Measurements from ENCODE around the gene SV2B.

The SV2B gene

DNA sequence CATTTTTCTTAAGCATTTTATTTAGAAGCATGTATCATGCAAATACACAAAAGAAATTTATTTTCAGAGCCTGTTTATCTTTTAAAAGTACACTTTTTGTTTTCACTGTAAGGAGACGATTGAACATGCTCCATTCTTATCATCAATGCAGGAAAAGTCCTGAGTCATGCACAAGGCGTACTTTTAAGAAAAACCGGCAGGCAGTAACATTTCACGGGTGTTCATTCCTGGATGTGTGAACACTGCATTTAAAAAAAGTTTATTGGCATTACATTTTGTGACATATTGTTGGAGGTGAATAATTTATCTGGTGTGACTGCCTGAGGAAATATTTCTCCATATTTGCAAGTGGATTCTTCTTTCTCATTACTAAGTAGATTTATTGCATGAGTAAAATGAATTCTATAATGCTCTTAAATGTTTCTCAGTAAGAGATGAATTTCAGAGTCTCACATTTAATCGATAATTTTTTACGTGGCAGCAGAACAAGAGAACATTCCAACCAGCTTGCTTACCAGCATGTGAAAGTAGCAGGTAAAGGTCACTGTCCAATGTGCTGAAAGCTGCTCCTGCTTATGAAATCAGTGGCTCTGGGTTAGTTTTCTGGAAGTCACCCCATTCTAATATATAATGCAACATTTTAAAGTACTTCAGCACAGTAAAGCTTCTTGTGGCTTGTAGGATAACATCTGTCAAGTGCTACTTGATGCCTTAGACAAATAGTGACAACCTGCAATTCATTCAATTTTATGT lies 87.0 kb downstream of the SV2B start:
- no peak for DNase-seq (ENCODE audit: low read depth in 1 of 2, low spot score in 1 of 2)

GRCh38 chr15:91192285-91192684 lies 92.2 kb downstream of the SV2B start:
- no peak for DNase-seq (ENCODE audit: low read depth in 1 of 2, low spot score in 1 of 2)

DNA sequence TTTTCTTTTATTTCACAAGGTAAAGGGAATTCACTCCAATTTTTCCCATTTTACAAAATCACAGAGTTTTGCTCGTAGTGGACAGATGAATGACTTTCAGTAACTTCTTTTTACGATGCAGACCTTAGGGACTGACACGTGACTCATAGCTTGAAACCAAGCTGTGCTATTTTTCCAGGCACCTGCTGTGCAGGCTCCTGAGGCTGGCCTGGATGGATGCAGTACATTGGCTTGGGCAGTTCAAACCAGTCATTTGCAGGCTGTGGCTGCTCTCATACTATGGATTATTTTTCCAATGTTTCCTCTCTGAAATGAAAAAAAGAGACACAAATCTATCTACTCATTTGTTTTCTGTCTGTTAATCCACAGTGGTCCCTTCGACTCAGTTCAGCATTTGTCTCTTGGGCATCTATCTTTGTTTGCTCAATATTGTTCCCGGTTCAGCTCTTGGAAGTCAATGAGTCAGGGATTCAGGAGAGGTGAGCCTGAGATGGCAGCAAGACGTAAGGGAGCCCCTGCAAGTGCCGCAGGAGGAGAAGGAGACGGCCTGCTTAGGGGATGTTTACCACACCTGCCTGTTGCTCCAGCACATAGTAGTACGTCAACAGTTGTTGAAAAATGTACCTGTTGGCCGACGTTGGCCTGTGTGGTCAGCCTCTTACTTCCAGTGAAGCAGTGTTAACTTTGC lies 92.8 kb downstream of the SV2B start:
- no peak for DNase-seq (ENCODE audit: low read depth in 1 of 2, low spot score in 1 of 2)

- DNase-seq (ENCODE audit: low read depth in 1 of 2, low spot score in 1 of 2): no peak
Measured at GRCh38 chr15:91193378-91193720, 93.3 kb downstream of the SV2B start.

GRCh38 chr15:91196127-91196526 lies 96.1 kb downstream of the SV2B start:
- no peak for DNase-seq (ENCODE audit: low read depth in 1 of 2, low spot score in 1 of 2)

GRCh38 chr15:91196768-91197167 lies 96.7 kb downstream of the SV2B start:
- no peak for DNase-seq (ENCODE audit: low read depth in 1 of 2, low spot score in 1 of 2)

DNA sequence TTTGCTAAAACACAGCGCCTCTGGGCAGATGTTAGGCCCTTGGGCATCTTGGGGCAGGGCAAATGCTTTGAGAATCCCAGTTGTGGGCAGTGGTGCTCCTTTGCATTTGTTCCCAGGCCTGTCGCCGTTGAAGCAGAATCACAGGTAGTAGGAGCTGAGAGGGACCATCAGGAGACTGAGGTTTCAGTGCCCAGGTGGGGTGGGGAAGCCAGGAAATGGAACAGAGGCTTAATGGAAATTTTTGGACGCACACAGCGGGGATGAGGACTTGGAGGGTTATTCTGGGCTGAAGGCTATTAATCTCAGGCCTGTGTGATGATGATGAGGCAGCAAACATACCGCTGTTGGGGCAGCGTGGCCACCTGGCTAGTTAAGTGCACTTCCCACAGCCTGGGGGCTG lies 99.5 kb downstream of the SV2B start:
- DNase-seq (ENCODE audit: low read depth in 1 of 2, low spot score in 1 of 2): no peak

GRCh38 chr15:91200101-91200754 lies 100.2 kb downstream of the SV2B start:
- DNase-seq (ENCODE audit: low read depth in 1 of 2, low spot score in 1 of 2): no peak

DNA sequence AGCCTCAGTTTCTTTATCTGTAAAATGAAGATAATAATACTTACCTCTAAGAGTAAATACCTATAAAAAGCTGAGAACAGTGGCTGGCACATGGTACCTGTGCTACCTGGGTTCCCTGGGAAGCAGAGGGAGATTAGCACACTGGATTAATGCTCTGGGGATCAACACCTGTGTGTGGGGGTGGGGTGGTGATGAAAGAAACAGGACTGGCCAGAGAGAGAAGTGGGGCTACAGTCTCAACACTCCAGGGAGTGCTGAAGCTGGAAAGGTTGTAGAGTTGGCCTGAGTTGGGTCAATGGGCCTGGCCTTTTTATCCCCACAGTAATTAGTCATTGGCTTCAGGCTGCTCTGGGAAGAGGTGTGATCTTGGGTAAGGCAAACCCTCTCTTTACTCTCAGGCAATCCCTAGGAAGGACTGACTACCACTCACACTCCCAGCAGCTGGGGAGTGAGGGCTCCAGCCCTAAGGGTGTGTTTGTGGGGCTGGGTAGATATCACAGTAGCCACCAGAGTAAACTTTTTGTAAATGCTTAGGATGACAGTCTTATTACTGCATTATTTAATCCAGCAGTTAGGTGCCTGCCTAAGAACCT lies 102.5 kb downstream of the SV2B start:
- DNase-seq (ENCODE audit: low read depth in 1 of 2, low spot score in 1 of 2): no peak

- DNase-seq (ENCODE audit: low read depth in 1 of 2, low spot score in 1 of 2): no peak
Measured at GRCh38 chr15:91203619-91204203, 103.7 kb downstream of the SV2B start.

DNA sequence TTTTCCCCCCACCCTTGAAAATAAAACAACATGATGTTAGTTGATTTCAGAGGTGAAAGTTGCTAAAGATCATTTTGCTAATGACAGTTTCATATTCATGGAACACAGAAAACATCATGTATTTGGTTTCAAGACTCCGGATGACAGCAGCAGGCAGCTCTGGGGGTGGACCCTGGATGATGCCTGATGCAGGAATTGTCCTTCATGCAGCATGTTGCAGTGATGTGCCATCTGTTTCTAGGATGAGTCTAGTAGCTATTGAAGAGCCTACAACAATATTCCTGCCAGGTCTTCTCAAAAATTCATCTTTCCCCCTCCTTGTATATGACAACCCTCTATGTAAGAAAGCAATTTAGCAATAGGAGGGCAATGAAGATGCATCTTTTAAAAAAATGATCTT lies 108.3 kb downstream of the SV2B start:
- DNase-seq (ENCODE audit: low read depth in 1 of 2, low spot score in 1 of 2): no peak

DNA sequence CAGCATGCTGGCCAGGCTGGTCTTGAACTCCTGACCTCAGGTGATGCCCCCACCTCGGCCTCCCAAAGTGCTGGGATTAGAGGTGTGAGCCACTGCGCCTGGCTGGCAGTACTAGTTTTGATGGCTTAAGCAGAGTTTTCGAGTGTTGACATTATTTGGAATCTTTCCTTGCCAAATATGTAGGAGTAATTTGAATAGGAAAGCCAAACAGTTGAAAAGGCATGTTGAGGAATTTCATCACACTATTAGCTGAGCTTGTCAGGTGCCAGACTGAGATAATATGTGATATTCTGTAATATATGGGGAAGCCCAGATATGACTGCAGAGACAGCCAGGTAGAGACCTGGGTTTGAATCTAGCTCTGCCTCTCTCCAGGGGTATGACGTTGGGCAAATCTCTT lies 109.3 kb downstream of the SV2B start:
- no peak for DNase-seq (ENCODE audit: low read depth in 1 of 2, low spot score in 1 of 2)

- DNase-seq (ENCODE audit: low read depth in 1 of 2, low spot score in 1 of 2): no peak
Measured at GRCh38 chr15:91209726-91210125, 109.7 kb downstream of the SV2B start.

GRCh38 chr15:91214675-91215590 lies 114.9 kb downstream of the SV2B start:
- no peak for DNase-seq (ENCODE audit: low read depth in 1 of 2, low spot score in 1 of 2)

GRCh38 chr15:91216000-91216399 lies 115.9 kb downstream of the SV2B start:
- no peak for DNase-seq (ENCODE audit: low read depth in 1 of 2, low spot score in 1 of 2)

- DNase-seq (ENCODE audit: low read depth in 1 of 2, low spot score in 1 of 2): no peak
Measured at GRCh38 chr15:91219206-91219605, 119.1 kb downstream of the SV2B start.

GRCh38 chr15:91222052-91222451 lies 122.0 kb downstream of the SV2B start:
- no peak for DNase-seq (ENCODE audit: low read depth in 1 of 2, low spot score in 1 of 2)

DNA sequence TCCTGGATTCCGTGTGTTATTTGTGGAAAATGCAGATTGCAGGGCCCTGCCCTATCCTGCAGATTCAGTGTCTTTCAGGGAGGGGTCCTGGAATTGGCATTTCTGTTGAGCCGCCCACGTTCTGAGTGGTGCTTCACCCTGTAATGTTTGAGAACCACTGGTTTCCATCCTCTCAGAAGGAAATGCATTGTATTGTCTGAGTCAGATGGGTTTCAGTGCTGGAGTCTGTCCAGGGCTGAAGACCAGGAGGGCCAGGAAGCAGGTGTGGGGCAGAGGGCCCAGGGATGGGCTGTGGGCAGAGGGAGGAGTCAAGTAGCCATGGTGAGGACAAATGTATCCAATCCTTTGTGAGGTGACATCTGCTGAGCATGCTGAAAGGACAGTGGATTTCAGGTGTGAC lies 123.8 kb downstream of the SV2B start:
- DNase-seq (ENCODE audit: low read depth in 1 of 2, low spot score in 1 of 2): no peak

GRCh38 chr15:91224755-91225380 lies 124.8 kb downstream of the SV2B start:
- DNase-seq (ENCODE audit: low read depth in 1 of 2, low spot score in 1 of 2): no peak

- DNase-seq (ENCODE audit: low read depth in 1 of 2, low spot score in 1 of 2): no peak
Measured at GRCh38 chr15:91225741-91226140, 125.7 kb downstream of the SV2B start.

All from activated CD4-positive, alpha-beta T cell treated with anti-CD3 and anti-CD28 coated beads, Interleukin-2, amount 50 U/mL, for 24 hours (primary cell).